Activated T-cell treated with anti-CD3 and anti-CD28 coated beads, Interleukin-2, amount 50 U/mL, for 72 hours (primary cell): ENCODE results near the gene TRAFD1. TPM values are rescaled to one million over a fixed set of nuclear protein-coding genes. Genes with fewer than 3 reads are reported as not detected.

Source experiments
- ATAC-seq, 2 donors: fragments of 150-1000 bp; cut with Tn5 transposase; replicated peaks in 1 of 2; 2 replicates each; pipeline ENCODE4 v1.10.0; 2021; ENCODE audit warnings: moderate library complexity in 2 of 2, mild to moderate bottlenecking in 1 of 2
- DNase-seq, 2 donors: peaks; one replicate each; pipeline ENCODE4 v3.0.0; 2021 to 2022; ENCODE audit warnings: mixed read lengths in 1 of 2
- H3K27ac Mint-ChIP-seq: one replicate; pipeline ENCODE4 v1.8.0; 2022; ENCODE audit warnings: mild to moderate bottlenecking, moderate library complexity, mixed read lengths
- H3K27me3 Mint-ChIP-seq: one replicate; pipeline ENCODE4 v1.8.0; 2022; ENCODE audit warnings: low read depth, mixed read lengths
- H3K36me3 Mint-ChIP-seq, 2 donors: one replicate each; pipeline ENCODE4 v1.8.0; 2022; ENCODE audit warnings: mixed read lengths in 2 of 2, mild to moderate bottlenecking in 1 of 2; ENCODE audit not compliant: insufficient read depth in 2 of 2
- H3K4me1 Mint-ChIP-seq: one replicate; pipeline ENCODE4 v1.8.0; 2022; ENCODE audit warnings: low read depth, mixed read lengths
- H3K4me3 Mint-ChIP-seq, 2 donors: one replicate each; pipeline ENCODE4 v1.8.0; 2022; ENCODE audit warnings: mild to moderate bottlenecking in 2 of 2, mixed read lengths in 2 of 2, moderate library complexity in 2 of 2
- H3K9me3 Mint-ChIP-seq, 2 donors: one replicate each; pipeline ENCODE4 v1.8.0; 2022; ENCODE audit warnings: mixed read lengths in 2 of 2
- total RNA-seq, 2 donors: library from RNA; stranded (reverse); gene quantifications; one replicate each; pipeline ENCODE4 v1.2.3, GENCODE V29; 2022

The TRAFD1 gene
- total RNA-seq, 2 donors from 2014 or later, result 57.7 to 64.2 TPM

DNA sequence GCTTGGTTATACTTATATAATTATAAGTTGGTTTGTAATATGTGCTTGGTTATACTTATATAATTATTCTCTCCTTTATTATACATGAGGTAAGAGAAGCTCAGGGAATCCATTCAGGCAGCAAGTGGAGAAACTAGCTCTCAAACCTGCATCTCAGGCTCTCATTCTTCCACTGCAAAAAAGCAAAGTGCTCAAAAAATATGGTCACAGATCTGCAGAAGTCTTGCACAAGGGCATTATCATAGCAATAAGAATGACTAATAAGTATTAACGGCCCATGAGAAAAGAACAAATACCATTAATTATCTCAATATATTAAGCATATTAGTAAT lies 476 bp upstream of the TRAFD1 start:
- H3K27ac Mint-ChIP-seq, result peak overlapping the region; percentile 90
- DNase-seq, result no peak
- H3K27me3 Mint-ChIP-seq, result no peaks in the 10 kb centered on the region
- H3K9me3 Mint-ChIP-seq, result no peaks in the 10 kb centered on the region
- no peak for ATAC-seq
- H3K4me1 Mint-ChIP-seq, result peaks cover 41% of the 10 kb centered on the region
- peaks cover 1 to 3% of the 10 kb centered on the region in 2 donors for H3K36me3 Mint-ChIP-seq
- peak overlapping the region; percentile 34 to 79 for H3K4me3 Mint-ChIP-seq

DNA sequence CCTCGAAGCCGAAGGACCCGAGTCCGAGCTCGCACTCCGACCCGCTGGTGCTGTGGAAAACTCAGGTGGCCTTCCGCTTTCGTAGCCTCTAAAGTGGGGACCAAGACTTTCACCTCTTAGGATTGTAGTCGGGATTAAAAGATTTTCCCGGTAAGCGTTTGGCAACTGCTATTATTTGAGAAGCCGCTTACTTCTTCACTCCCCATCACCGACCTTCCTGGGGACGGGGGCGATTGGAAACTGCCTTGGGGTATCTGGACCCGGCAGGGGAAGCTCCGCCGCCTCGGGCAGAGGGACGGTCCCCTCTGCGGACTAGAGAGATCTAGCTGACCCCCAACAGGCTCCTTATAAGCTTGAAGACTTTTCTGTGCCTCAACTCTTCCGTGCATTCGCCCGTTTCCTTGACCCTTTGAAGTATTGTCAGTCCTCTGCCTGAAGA lies 659 bp downstream of the TRAFD1 start:
- peak in 1 of 2 donors; percentile 24 for DNase-seq
- H3K27ac Mint-ChIP-seq, result peak overlapping the region; percentile 91

DNA sequence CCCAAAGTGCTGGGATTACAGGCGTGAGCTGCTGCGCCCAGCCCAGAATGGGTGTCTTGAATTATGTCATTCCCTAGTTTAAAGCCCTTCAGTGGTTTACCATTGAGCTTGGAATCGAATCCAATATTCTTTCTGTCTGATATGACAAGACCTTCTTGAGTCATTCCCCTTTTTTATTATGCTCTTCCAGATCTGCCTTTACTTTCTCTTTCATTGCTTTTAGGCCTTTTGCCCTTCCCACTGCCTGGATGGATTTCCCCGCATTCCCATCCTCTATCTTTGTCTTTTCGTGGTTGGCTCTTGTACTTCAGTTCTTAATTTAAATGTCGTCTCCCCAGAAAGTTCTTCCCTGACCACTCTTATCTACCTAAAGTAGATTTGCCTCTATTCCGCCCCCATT lies 1.6 kb downstream of the TRAFD1 start:
- no peak for DNase-seq
- ATAC-seq, result no peak
- H3K4me3 Mint-ChIP-seq, result peak overlapping the region; percentile 79 to 84
- H3K9me3 Mint-ChIP-seq, result no peaks in the 10 kb centered on the region
- H3K36me3 Mint-ChIP-seq, result peaks cover 3 to 6% of the 10 kb centered on the region in 2 donors
- H3K27me3 Mint-ChIP-seq, result no peaks in the 10 kb centered on the region
- peak overlapping the region; percentile 80 for H3K27ac Mint-ChIP-seq
- peaks cover 56% of the 10 kb centered on the region for H3K4me1 Mint-ChIP-seq

More for the DNA sequence above, 659 bp downstream of the TRAFD1 start:
- peak overlapping the region; percentile 79 to 84 for H3K4me3 Mint-ChIP-seq
- ATAC-seq, result no peak
- no peaks in the 10 kb centered on the region for H3K27me3 Mint-ChIP-seq
- peaks cover 3 to 4% of the 10 kb centered on the region in 2 donors for H3K36me3 Mint-ChIP-seq
- peaks cover 48% of the 10 kb centered on the region for H3K4me1 Mint-ChIP-seq
- no peaks in the 10 kb centered on the region for H3K9me3 Mint-ChIP-seq

DNA sequence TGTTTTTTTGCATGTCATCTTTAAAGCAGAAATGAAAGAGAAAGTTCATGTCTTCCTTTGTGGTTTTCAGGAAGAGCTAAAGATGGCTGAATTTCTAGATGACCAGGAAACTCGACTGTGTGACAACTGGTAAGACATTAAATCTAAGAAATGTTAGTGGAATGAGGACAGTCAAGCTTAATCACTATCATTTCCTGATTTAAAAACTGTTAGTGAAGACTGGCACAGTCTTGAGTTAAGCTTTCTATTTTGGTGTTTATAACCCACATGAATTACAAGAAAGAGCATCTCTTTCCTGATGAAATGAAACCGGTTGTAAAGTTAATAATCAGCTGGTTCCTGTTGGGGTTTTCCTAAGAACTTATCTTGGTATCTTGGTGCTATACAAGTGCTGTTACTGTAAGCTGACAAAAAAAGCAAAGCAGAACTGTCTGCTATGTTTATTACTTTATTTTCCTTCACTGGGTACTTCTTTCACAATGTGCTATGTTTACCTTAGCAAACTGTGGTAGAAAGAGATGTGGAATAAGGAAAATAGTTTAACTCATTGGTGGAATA lies 5.2 kb downstream of the TRAFD1 start:
- Mint-ChIP-seq H3K27ac (peak overlapping the region; percentile 98), H3K9me3 (no peaks in the 10 kb centered on the region), H3K36me3 (peaks cover 4 to 15% of the 10 kb centered on the region in 2 donors), H3K27me3 (no peaks in the 10 kb centered on the region), H3K4me1 (peaks cover 60% of the 10 kb centered on the region), H3K4me3 (peak overlapping the region; percentile 68 to 89)
- DNase-seq (no peak), ATAC-seq (peak; percentile 70 to 77)

DNA sequence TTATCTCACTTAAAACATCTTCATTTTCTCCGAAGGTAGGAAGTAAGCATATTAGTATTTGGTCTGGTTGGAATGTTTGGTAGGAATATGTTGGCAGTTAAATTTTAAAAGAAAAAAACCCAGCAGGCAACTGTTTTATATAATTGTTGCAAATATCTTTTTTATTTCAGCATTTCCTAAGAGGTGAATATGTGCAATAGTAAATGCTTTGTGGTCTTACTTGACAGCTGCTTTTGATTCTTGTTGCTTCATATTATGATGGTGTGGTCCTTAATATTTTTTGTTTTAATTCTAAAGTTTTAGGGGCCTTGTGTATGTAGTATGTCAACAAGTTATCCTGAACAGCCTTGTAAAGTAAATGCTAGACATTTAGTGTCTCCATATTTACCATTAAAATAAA lies 6.3 kb downstream of the TRAFD1 start:
- peaks cover 4 to 18% of the 10 kb centered on the region in 2 donors for H3K36me3 Mint-ChIP-seq
- ATAC-seq (no peak), DNase-seq (no peak)
- H3K4me1 Mint-ChIP-seq, result peaks cover 54% of the 10 kb centered on the region
- no peaks in the 10 kb centered on the region for H3K9me3 Mint-ChIP-seq
- H3K27me3 Mint-ChIP-seq, result no peaks in the 10 kb centered on the region
- peak overlapping the region; percentile 98 for H3K27ac Mint-ChIP-seq
- H3K4me3 Mint-ChIP-seq, result peak overlapping the region; percentile 68 to 89

DNA sequence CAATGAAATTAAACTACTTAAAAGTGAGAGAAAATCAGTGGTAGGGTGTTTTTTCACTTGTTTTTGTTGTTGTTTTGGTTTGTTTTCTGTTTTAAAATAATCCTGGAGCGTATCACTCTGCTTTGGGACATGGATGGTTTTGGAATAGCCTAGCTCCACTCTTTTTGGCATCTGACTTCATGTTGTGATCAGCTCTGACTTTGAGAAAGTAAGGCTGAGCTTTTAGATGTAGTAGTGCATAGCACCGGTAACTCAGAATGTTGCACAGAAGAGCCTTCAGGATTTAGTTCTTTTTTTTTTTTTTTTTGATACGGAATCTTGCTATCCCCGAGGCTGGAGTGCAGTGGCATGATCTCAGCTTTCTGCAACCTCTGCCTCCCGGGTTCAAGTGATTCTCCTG lies 8.1 kb downstream of the TRAFD1 start:
- no peaks in the 10 kb centered on the region for H3K27me3 Mint-ChIP-seq
- peaks cover 2 to 20% of the 10 kb centered on the region in 2 donors for H3K36me3 Mint-ChIP-seq
- H3K27ac Mint-ChIP-seq, result no peak overlapping the region
- DNase-seq, result no peak
- H3K9me3 Mint-ChIP-seq, result no peaks in the 10 kb centered on the region
- H3K4me1 Mint-ChIP-seq, result peaks cover 39% of the 10 kb centered on the region
- no peak for ATAC-seq
- H3K4me3 Mint-ChIP-seq, result no peak overlapping the region

DNA sequence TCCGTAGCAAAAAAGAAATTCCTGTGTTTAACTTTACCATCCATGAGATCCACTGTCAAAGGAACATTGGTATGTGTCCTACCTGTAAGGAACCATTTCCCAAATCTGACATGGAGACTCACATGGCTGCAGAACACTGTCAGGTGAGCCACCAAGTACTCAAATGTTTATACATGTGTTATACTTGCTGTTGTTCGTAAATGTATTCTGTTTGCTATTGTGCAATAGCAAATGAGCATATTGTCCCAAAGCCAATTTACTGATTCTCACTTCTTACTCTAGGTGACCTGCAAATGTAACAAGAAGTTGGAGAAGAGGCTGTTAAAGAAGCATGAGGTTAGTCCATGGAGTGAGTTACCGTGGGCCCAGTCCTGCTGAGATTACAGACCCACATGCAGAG lies 9.4 kb downstream of the TRAFD1 start:
- DNase-seq (no peak), ATAC-seq (no peak)
- H3K9me3 Mint-ChIP-seq, result no peaks in the 10 kb centered on the region
- H3K27ac Mint-ChIP-seq, result no peak overlapping the region
- H3K27me3 Mint-ChIP-seq, result no peaks in the 10 kb centered on the region
- peaks cover 4 to 22% of the 10 kb centered on the region in 2 donors for H3K36me3 Mint-ChIP-seq
- H3K4me1 Mint-ChIP-seq, result peaks cover 26% of the 10 kb centered on the region
- H3K4me3 Mint-ChIP-seq, result no peak overlapping the region

DNA sequence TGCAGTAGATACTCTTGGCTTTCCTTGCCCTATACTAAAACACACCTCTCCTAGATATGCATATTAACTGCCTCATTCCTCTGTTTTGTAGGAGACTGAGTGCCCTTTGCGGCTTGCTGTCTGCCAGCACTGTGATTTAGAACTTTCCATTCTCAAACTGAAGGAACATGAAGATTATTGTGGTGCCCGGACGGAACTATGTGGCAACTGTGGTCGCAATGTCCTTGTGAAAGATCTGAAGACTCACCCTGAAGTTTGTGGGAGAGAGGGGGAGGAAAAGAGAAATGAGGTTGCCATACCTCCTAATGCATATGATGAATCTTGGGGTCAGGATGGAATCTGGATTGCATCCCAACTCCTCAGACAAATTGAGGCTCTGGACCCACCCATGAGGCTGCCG lies 15.4 kb downstream of the TRAFD1 start:
- no peak for DNase-seq
- Mint-ChIP-seq H3K9me3 (no peaks in the 10 kb centered on the region), H3K36me3 (peaks cover 5 to 28% of the 10 kb centered on the region in 2 donors), H3K27ac (peak overlapping the region; percentile 76), H3K4me1 (no peaks in the 10 kb centered on the region), H3K27me3 (no peaks in the 10 kb centered on the region), H3K4me3 (no peak overlapping the region)
- ATAC-seq, result no peak

DNA sequence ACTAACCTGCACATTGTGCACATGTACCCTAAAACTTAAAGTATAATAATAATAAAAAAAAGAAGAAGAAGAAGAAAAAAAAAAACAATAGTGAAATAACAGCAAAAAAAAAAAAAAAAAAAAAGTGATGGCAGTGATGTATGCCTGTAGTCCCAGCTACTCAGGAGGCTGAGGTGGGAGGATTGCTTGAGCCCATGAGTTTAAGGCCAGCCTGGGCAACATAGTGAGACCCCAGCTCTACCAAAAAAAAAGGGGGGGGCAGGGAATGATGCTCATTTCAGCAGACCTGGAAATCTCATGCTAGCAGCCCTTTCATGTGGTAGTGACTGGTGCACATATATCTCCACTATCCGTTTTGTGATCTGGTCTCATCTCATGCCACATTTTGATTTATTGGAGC lies 20.8 kb downstream of the TRAFD1 start:
- Mint-ChIP-seq H3K27me3 (no peaks in the 10 kb centered on the region), H3K4me3 (no peak overlapping the region), H3K36me3 (peaks cover 16 to 44% of the 10 kb centered on the region in 2 donors), H3K9me3 (no peaks in the 10 kb centered on the region), H3K4me1 (no peaks in the 10 kb centered on the region), H3K27ac (no peak overlapping the region)
- ATAC-seq (no peak), DNase-seq (no peak)

DNA sequence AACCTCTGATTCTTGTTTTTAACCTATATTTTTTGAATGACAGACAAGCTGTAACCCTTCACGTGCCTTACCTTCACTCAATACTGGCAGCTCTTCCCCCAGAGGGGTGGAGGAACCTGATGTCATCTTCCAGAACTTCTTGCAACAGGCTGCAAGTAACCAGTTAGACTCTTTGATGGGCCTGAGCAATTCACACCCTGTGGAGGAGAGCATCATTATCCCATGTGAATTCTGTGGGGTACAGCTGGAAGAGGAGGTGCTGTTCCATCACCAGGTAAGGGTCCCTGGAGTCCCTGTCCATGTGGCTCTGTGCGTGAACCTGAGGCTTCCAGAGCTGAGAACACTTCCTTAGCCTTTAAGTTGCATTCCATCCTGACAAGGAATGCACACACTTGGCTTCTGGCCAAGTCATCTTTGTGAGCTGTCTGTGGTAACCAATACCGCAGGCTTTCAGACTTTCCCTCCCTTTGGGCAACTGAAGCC lies 22.7 kb downstream of the TRAFD1 start:
- Mint-ChIP-seq H3K36me3 (peaks cover 23 to 58% of the 10 kb centered on the region in 2 donors), H3K27me3 (no peaks in the 10 kb centered on the region), H3K4me1 (no peaks in the 10 kb centered on the region), H3K4me3 (no peak overlapping the region), H3K27ac (peak overlapping the region; percentile 59), H3K9me3 (no peaks in the 10 kb centered on the region)
- DNase-seq, result no peak
- no peak for ATAC-seq

DNA sequence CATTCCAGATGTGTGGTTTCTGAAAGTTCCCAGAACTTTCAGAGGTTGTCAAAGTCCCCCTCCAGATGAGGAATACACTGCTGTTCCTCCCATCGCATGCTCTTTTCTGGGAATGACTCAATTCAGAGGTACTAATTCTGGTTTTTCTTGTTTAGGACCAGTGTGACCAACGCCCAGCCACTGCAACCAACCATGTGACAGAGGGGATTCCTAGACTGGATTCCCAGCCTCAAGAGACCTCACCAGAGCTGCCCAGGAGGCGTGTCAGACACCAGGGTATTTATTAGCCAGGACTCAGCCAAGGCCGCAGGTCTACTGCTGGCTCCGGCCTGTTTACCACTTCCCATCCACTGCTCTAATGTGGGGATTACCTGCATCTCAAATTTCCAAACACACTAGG lies 24.2 kb downstream of the TRAFD1 start:
- Mint-ChIP-seq H3K4me1 (no peaks in the 10 kb centered on the region), H3K36me3 (peaks cover 28 to 61% of the 10 kb centered on the region in 2 donors), H3K27me3 (no peaks in the 10 kb centered on the region), H3K9me3 (no peaks in the 10 kb centered on the region), H3K27ac (peak overlapping the region; percentile 54), H3K4me3 (no peak overlapping the region)
- ATAC-seq, result no peak
- DNase-seq, result no peak

DNA sequence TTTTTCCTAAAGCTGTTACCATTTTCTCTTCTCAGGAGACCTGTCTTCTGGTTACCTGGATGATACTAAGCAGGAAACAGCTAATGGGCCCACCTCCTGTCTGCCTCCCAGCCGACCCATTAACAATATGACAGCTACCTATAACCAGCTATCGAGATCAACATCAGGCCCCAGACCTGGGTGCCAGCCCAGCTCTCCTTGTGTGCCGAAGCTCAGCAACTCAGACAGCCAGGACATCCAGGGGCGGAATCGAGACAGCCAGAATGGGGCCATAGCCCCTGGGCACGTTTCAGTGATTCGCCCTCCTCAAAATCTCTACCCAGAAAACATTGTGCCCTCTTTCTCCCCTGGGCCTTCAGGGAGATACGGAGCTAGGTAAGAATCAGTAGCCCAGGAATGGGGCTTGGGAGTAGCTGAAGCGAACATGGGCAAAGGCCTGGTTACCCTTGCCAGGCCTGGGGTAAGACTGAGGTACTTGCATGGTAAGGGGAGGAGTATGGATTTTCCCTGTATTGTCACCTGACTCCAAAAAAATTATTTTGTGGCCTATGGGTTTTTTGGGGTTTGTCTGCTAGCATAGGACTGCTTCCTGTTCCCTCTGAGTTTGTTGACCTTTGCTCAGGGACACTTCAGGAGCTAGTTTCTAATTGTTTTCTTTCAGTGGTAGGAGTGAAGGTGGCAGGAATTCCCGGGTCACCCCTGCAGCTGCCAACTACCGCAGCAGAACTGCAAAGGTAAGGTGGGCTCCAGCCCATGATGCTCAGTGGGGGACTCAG lies 26.6 kb downstream of the TRAFD1 start:
- ATAC-seq (no peak), DNase-seq (no peak)
- peaks cover 7 to 8% of the 10 kb centered on the region in 2 donors for H3K9me3 Mint-ChIP-seq
- H3K27me3 Mint-ChIP-seq, result no peaks in the 10 kb centered on the region
- peaks cover 29 to 66% of the 10 kb centered on the region in 2 donors for H3K36me3 Mint-ChIP-seq
- H3K27ac Mint-ChIP-seq, result peak overlapping the region; percentile 0
- H3K4me3 Mint-ChIP-seq, result no peak overlapping the region
- H3K4me1 Mint-ChIP-seq, result peaks cover 8% of the 10 kb centered on the region

DNA sequence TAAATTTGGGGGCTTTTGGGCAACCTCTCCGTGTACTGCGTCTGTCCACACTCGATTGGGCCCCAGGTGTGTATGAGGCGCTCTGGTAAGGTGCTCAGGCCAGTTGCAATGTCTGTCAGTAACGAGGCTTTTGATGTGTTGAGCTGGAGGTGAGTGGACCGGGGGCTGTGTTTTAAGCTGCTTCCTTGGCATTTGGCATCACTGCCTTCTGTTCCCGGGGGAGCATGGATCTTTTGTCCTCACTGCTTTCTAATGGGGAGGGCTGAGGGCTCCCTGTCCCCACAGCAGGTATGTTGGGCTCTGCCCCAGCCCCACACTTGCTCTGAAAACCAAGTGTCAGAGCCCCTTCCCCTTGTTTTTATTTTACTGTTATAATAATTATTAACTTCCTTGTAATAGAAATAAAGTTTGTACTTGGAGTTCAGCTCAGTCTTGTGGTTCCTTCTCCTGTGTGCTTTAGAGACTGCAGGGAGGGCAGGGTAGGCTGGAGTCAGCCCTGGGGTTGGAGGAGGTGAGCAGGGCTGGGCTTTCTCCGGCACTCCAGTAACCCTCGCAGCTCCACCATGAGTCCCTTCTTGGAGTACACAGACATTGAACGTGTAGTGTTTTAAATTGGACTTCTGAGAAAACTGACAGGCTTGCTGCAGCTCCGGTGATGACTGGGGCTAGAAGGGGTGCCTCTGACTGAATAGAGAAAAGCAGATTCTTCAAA lies 28.0 kb downstream of the TRAFD1 start:
- Mint-ChIP-seq H3K9me3 (peaks cover 12 to 15% of the 10 kb centered on the region in 2 donors), H3K36me3 (peaks cover 42 to 78% of the 10 kb centered on the region in 2 donors), H3K4me1 (peaks cover 16% of the 10 kb centered on the region), H3K27ac (no peak overlapping the region), H3K27me3 (no peaks in the 10 kb centered on the region), H3K4me3 (no peak overlapping the region)
- no peak for DNase-seq
- no peak for ATAC-seq
